NCI-H2029 treated with DMSO at 0.1 percent for 48 hours (cell line): Measurements from ENCODE around the gene SUCNR1.
"Not testable (repeated sequence)": the region's sequence is repeated elsewhere in the genome, so short reads cannot be mapped to it uniquely, and the experiment has no call there.

Experiments used
- DNase-seq: peaks from one replicate; lab custom pipeline; 2025; lab: John Stamatoyannopoulos, UW

SUCNR1 gene

GRCh38 chr3:151873398-151873797 is at the start of gene SUCNR1:
TSS of gene SUCNR1 (plus strand) at chr3:151873643. CDS start at chr3:151879893, 6,250 bp downstream.
- no peak for DNase-seq

- no peak for DNase-seq
These were observed 45.6 kb upstream of the SUCNR1 start for GRCh38 chr3:151827816-151828215.

- DNase-seq = no peak
These were observed 37.5 kb upstream of the SUCNR1 start for GRCh38 chr3:151835751-151836525.

GRCh38 chr3:151837057-151837456 is 36.4 kb upstream of the SUCNR1 start:
- DNase-seq = no peak

GRCh38 chr3:151838574-151839312 is 34.7 kb upstream of the SUCNR1 start:
- peak; percentile 49 for DNase-seq

- no peak for DNase-seq
These were observed 34.2 kb upstream of the SUCNR1 start for GRCh38 chr3:151839313-151839631.

GRCh38 chr3:151841801-151842200 is 31.6 kb upstream of the SUCNR1 start:
- no peak for DNase-seq

- no peak for DNase-seq
These were observed 30.2 kb upstream of the SUCNR1 start for GRCh38 chr3:151843275-151843674.

GRCh38 chr3:151845306-151845905 is 28.0 kb upstream of the SUCNR1 start:
- DNase-seq = no peak

- DNase-seq = not testable (repeated sequence)
These were observed 23.4 kb upstream of the SUCNR1 start for GRCh38 chr3:151850065-151850464.

GRCh38 chr3:151852074-151852811 is 21.2 kb upstream of the SUCNR1 start:
- no peak for DNase-seq

GRCh38 chr3:151856118-151856517 is 17.3 kb upstream of the SUCNR1 start:
- no peak for DNase-seq

- no peak for DNase-seq
These were observed 16.8 kb upstream of the SUCNR1 start for GRCh38 chr3:151856641-151857040.

GRCh38 chr3:151859233-151859673 is 14.2 kb upstream of the SUCNR1 start:
- no peak for DNase-seq

GRCh38 chr3:151859905-151860304 is 13.5 kb upstream of the SUCNR1 start:
- DNase-seq = no peak

- no peak for DNase-seq
These were observed 9.8 kb upstream of the SUCNR1 start for GRCh38 chr3:151863611-151864010.

- no peak for DNase-seq
These were observed 8.9 kb upstream of the SUCNR1 start for GRCh38 chr3:151864423-151865101.

GRCh38 chr3:151866711-151867410 is 6.6 kb upstream of the SUCNR1 start:
- DNase-seq = no peak

- DNase-seq = no peak
These were observed 5.8 kb upstream of the SUCNR1 start for GRCh38 chr3:151867666-151868065.

GRCh38 chr3:151869181-151869580 is 4.3 kb upstream of the SUCNR1 start:
- no peak for DNase-seq
